ENCODE measurements around the gene SEMA4C.
A peak's percentile ranks its signal among the peaks of the same experiment; 100 is the strongest.
"Not testable (repeated sequence)": the region's sequence is repeated elsewhere in the genome, so short reads cannot be mapped to it uniquely, and the experiment has no call there.

The SEMA4C gene

GRCh38 chr2:96863056-96863455 lies 6.8 kb downstream of the SEMA4C start:
- Mint-ChIP-seq H3K4me1 (ENCODE audit: low read depth in 2 of 2) (peaks cover 25 to 39% of the 10 kb centered on the region in 2 donors), H3K27ac (peak overlapping the region in 1 of 2 donors; percentile 23), H3K36me3 (ENCODE audit: insufficient read depth) (peaks cover 68% of the 10 kb centered on the region)
- not testable (repeated sequence) for H3K27me3 Mint-ChIP-seq; DNase-seq; H3K4me3 Mint-ChIP-seq; ATAC-seq (replicated peaks); H3K9me3 Mint-ChIP-seq

DNA sequence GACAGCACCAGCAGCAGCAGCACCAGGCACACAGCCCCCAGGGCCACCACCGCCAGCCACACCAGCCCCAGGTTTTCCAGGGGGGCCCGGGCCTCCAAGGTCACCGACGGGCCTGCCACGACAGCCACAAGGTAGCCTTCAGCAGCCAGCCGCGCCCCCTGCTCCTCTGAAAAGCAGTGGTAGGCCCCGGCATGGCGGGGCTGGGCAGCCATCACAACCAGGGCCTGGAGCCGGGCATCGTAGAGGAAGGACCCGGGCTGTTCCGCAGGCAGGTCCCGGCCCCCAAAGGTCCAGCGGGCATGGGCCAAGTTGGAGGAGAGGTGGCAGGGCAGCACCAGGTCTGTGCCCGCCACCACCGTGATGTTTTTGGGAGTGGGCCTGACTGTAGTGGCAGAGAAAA lies 8.8 kb downstream of the SEMA4C start:
- DNase-seq (no peak), ATAC-seq (replicated peaks) (no peak)
- no peaks in the 10 kb centered on the region for H3K9me3 Mint-ChIP-seq
- no peaks in the 10 kb centered on the region for H3K27me3 Mint-ChIP-seq
- H3K4me3 Mint-ChIP-seq: no peak overlapping the region
- peaks cover 65% of the 10 kb centered on the region for H3K36me3 Mint-ChIP-seq (ENCODE audit: insufficient read depth)
- peaks cover 28 to 39% of the 10 kb centered on the region in 2 donors for H3K4me1 Mint-ChIP-seq (ENCODE audit: low read depth in 2 of 2)
- H3K27ac Mint-ChIP-seq: no peak overlapping the region

- no peaks in the 10 kb centered on the region for H3K9me3 Mint-ChIP-seq
- H3K27me3 Mint-ChIP-seq: no peaks in the 10 kb centered on the region
- ATAC-seq (replicated peaks): no peak
- H3K4me3 Mint-ChIP-seq: no peak overlapping the region
- H3K27ac Mint-ChIP-seq: peak overlapping the region; percentile 24 to 61
- no peak for DNase-seq
- peaks cover 28 to 38% of the 10 kb centered on the region in 2 donors for H3K4me1 Mint-ChIP-seq (ENCODE audit: low read depth in 2 of 2)
- H3K36me3 Mint-ChIP-seq (ENCODE audit: insufficient read depth): peaks cover 58% of the 10 kb centered on the region
Measured at GRCh38 chr2:96860065-96861029, 9.5 kb downstream of the SEMA4C start.

GRCh38 chr2:96859681-96860064 lies 10.2 kb downstream of the SEMA4C start:
- Mint-ChIP-seq H3K4me1 (ENCODE audit: low read depth in 2 of 2) (peaks cover 35 to 40% of the 10 kb centered on the region in 2 donors), H3K27me3 (no peaks in the 10 kb centered on the region), H3K4me3 (peak overlapping the region; percentile 77 to 94), H3K36me3 (ENCODE audit: insufficient read depth) (peaks cover 56% of the 10 kb centered on the region), H3K27ac (peak overlapping the region; percentile 24 to 61), H3K9me3 (no peaks in the 10 kb centered on the region)
- ATAC-seq (replicated peaks) (no peak), DNase-seq (no peak)

- peak overlapping the region; percentile 24 to 38 for H3K27ac Mint-ChIP-seq
- no peak for ATAC-seq (replicated peaks)
- peaks cover 35 to 41% of the 10 kb centered on the region in 2 donors for H3K4me1 Mint-ChIP-seq (ENCODE audit: low read depth in 2 of 2)
Measured at GRCh38 chr2:96859099-96859649, 10.7 kb downstream of the SEMA4C start.

DNA sequence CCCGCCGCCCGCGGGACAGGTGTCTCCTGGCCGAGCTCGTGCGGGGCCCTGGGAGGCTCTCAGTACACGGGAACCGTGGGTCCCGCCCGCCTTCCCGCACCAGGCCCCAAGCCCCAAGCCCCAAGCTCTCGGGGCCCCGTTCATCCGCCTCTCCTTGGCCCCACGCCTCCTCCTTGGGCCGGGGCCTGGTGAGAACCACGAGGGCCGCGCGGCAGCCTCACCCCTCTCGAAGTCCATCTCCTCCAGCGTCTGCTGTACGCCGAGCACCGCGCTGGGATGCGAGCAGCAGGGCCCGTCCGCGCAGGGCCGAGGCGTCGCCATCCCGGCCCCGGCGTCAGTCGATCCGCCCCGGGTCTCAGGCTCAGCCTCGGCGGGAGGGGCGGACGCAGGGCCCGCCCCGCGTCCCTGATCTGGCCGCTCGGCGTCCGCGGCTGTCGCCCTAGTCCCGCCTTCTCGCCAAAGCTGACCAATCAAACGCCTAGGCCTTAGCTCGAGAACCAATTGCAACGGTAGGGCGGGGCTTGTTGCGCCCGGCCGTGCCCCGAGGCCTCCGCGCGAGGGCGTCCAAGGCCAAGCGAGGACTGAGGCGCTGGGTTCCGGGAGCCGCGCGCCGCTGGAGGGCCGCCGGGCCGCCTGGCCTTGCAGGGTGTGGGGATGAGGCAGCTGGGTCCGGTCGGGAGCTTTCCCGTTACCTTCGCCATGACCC lies 12.1 kb downstream of the SEMA4C start, which contains the start of gene ANKRD39:
Gene ANKRD39, minus strand, starts transcription at position 350 of the 706 bp plus-strand sequence. Its CDS starts 29 bp downstream, at position 321.
- peaks cover 35% of the 10 kb centered on the region in 2 donors for H3K4me1 Mint-ChIP-seq (ENCODE audit: low read depth in 2 of 2)
- no peaks in the 10 kb centered on the region for H3K9me3 Mint-ChIP-seq
- ATAC-seq (replicated peaks) (peak; percentile 89), DNase-seq (peak; percentile 98 to 99 (median 99))
- peak within 1 kb of the TSS; percentile 24 to 42 for H3K27ac Mint-ChIP-seq
- peaks cover 59% of the 10 kb centered on the region for H3K36me3 Mint-ChIP-seq (ENCODE audit: insufficient read depth)
- H3K4me3 Mint-ChIP-seq: peak within 1 kb of the TSS; percentile 77 to 94
- no peaks in the 10 kb centered on the region for H3K27me3 Mint-ChIP-seq

More at GRCh38 chr2:96859099-96859649, 10.7 kb downstream of the SEMA4C start:
- H3K4me3 Mint-ChIP-seq: peak overlapping the region; percentile 77 to 94
- no peak for DNase-seq
- no peaks in the 10 kb centered on the region for H3K27me3 Mint-ChIP-seq
- no peaks in the 10 kb centered on the region for H3K9me3 Mint-ChIP-seq
- H3K36me3 Mint-ChIP-seq (ENCODE audit: insufficient read depth): peaks cover 53% of the 10 kb centered on the region

DNA sequence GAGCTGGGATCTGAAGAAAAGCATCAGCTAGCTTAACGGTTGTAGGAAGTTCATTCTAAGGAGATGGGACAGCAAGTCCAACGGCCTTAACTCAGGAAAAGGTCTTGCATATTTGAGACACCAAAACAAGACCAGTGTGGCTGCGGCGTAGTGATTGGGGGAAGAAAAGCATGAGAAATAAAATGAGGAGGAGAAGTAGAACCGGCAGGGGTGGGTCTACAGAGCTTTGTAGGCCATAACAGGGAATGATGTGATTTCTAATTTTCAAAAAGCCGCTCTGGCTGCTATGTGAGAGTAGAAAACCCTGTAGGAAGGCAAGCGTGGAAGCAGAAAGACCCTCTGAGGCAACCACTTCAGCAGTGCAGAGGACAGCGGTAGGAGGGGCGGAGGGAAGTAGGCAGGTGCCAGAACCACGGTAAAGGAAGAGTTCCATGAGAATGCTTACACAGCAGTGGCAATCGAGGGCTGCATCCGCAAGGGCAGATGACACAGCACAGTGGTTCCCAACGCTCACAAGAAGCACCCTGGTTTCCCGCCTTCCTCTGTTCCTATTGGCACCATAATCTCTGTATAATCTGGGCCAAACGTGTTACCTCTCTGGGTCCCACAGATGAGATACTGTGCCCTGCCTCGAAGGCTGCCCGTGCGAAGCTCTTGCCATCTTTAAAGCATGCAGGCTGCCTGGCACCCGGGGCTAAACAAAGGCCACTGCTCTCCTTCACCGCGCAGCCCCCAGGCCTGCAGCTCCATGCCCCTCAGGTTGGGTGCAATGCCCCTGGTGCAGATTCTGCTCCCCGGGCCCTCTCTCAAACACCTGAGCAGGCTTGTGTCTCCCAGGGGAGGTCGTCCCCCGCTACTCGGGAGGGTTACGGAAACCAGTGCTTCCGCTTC lies 12.9 kb downstream of the SEMA4C start:
- H3K36me3 Mint-ChIP-seq (ENCODE audit: insufficient read depth): peaks cover 59% of the 10 kb centered on the region
- H3K9me3 Mint-ChIP-seq: no peaks in the 10 kb centered on the region
- H3K4me1 Mint-ChIP-seq (ENCODE audit: low read depth in 2 of 2): peaks cover 35% of the 10 kb centered on the region in 2 donors
- ATAC-seq (replicated peaks): no peak
- H3K27me3 Mint-ChIP-seq: no peaks in the 10 kb centered on the region
- peak in 1 of 3 experiments; percentile 27 for DNase-seq
- peak overlapping the region; percentile 24 to 42 for H3K27ac Mint-ChIP-seq
- H3K4me3 Mint-ChIP-seq: peak overlapping the region; percentile 77 to 94

DNA sequence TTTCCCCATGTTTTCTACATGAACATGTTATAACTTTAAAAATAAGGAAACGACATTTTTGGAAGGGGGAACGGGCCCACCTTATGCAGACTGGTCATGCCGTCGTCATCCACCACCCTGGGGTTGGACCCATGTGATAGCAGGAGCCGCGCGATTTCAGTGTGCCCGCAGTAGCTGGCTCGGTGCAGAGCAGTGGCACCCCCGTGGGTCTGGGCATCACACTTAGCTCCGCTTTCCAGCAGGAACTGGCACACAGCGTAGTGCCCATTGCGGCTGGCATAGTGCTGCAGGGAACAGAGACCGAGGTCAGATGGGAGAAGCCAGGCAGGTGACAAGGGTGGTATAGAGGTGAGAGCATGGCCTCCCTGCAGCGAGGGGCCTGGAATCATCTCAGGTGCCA lies 16.6 kb downstream of the SEMA4C start:
- Mint-ChIP-seq H3K4me1 (ENCODE audit: low read depth in 2 of 2) (peaks cover 17 to 21% of the 10 kb centered on the region in 2 donors), H3K36me3 (ENCODE audit: insufficient read depth) (peaks cover 59% of the 10 kb centered on the region)

DNA sequence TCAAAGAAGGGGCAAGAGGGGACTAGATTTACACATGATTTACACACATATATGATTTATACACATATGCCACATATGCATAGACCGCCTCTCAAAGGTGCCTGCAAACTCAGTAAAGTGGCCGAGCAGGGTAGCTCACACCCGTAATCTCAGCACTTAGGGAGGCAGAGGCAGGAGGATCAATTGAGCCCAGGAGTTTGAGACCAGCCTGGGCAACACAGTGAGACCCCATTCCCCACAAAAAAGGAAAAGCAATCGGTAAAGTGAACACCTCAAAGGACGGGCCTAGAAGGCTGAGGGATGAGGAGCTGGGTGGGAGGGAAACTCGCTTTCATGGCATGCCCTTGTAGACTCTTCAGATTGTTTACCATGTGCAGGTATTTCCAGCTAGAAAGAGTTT lies 17.2 kb downstream of the SEMA4C start:
- Mint-ChIP-seq H3K36me3 (ENCODE audit: insufficient read depth) (peaks cover 60% of the 10 kb centered on the region), H3K4me3 (no peak overlapping the region), H3K27ac (no peak overlapping the region), H3K4me1 (ENCODE audit: low read depth in 2 of 2) (peaks cover 17 to 20% of the 10 kb centered on the region in 2 donors), H3K9me3 (no peaks in the 10 kb centered on the region), H3K27me3 (no peaks in the 10 kb centered on the region)
- DNase-seq (no peak), ATAC-seq (replicated peaks) (no peak)

More for the DNA sequence above, 16.6 kb downstream of the SEMA4C start:
- no peaks in the 10 kb centered on the region for H3K9me3 Mint-ChIP-seq
- no peak overlapping the region for H3K4me3 Mint-ChIP-seq
- ATAC-seq (replicated peaks): no peak
- H3K27me3 Mint-ChIP-seq: no peaks in the 10 kb centered on the region
- no peak overlapping the region for H3K27ac Mint-ChIP-seq
- DNase-seq: no peak

- no peaks in the 10 kb centered on the region for H3K27me3 Mint-ChIP-seq
- no peak for DNase-seq
- H3K27ac Mint-ChIP-seq: no peak overlapping the region
- H3K36me3 Mint-ChIP-seq (ENCODE audit: insufficient read depth): peaks cover 70% of the 10 kb centered on the region
- H3K9me3 Mint-ChIP-seq: no peaks in the 10 kb centered on the region
- no peak for ATAC-seq (replicated peaks)
- no peak overlapping the region for H3K4me3 Mint-ChIP-seq
- H3K4me1 Mint-ChIP-seq (ENCODE audit: low read depth in 2 of 2): no peaks in the 10 kb centered on the region
Measured at GRCh38 chr2:96848264-96848663, 21.6 kb downstream of the SEMA4C start.

GRCh38 chr2:96847586-96847985 lies 22.3 kb downstream of the SEMA4C start:
- no peaks in the 10 kb centered on the region for H3K4me1 Mint-ChIP-seq (ENCODE audit: low read depth in 2 of 2)
- DNase-seq: no peak
- no peak overlapping the region for H3K27ac Mint-ChIP-seq
- no peaks in the 10 kb centered on the region for H3K9me3 Mint-ChIP-seq
- no peak for ATAC-seq (replicated peaks)
- H3K36me3 Mint-ChIP-seq (ENCODE audit: insufficient read depth): peaks cover 63% of the 10 kb centered on the region
- no peak overlapping the region for H3K4me3 Mint-ChIP-seq
- no peaks in the 10 kb centered on the region for H3K27me3 Mint-ChIP-seq

DNA sequence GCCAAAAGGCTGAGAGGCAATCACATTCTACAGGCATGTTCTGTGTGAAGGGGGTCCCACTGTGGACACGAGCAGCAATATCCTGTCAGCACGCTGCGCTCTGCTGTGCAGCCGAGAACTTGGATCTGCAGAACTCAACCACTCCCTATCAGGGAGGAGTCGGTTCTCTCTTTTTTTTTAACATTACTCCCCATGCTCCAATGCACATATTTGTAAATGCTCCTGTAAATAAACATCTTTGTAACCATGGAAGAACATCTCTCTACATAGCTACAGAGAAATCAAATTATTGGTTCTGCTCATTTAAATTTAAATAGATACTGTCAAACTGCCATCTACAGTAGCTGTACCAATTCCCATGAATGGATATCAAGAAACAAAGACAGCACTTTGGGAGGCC lies 23.1 kb downstream of the SEMA4C start:
- no peaks in the 10 kb centered on the region for H3K9me3 Mint-ChIP-seq
- H3K27ac Mint-ChIP-seq: no peak overlapping the region
- ATAC-seq (replicated peaks) (no peak), DNase-seq (no peak)
- H3K4me3 Mint-ChIP-seq: no peak overlapping the region
- peaks cover 55% of the 10 kb centered on the region for H3K36me3 Mint-ChIP-seq (ENCODE audit: insufficient read depth)
- H3K27me3 Mint-ChIP-seq: no peaks in the 10 kb centered on the region
- no peaks in the 10 kb centered on the region for H3K4me1 Mint-ChIP-seq (ENCODE audit: low read depth in 2 of 2)
